GM15510 (cell line): ENCODE measurements around the gene ATP13A3.

Experiments used
- POLR2A ChIP-seq: IDR thresholded peaks from 3 replicates; pipeline ENCODE4 v1.6.1; 2011; ENCODE audit warnings: borderline replicate concordance; ENCODE audit not compliant: insufficient read length; ENCODE audit errors: extremely low read depth

ATP13A3 gene

DNA sequence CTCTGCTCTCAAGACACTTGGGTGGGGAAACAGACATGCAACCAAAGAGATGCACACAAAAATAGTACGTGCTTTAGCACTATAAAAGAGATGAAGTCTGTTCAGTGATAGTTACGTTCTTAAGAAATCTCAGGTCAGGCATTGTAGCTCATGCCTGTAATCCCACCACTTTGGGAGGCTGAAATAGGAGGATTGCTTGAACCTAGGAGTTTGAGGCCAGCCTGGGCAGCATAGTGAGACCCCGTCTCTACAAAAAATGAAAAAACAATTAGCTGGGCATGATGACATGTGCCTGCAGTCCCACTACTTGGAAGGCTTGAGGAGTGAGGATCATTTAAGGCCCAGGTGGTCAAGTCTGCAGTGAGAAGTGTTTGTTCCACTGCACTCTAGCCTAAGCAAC, 52.3 kb downstream of the ATP13A3 start:
- no peak for TF ChIP-seq POLR2A

DNA sequence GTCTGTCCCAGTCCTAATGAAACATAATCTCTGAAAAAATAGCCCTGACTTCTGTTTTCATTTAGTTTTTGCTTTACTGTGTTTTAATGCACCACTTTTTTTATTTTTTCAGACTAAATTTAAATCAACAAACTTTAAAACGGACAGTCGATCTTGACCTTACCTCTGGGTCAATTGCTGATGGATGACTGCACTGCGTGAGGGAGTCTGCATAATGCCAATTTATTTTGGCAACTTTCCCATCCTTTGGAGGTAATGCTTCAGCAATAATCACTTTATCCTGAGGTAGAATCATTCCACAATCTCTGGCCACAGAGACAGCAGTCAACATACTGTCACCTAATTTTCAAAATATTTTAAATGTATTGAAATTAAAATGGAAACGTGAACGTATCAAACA, 55.2 kb downstream of the ATP13A3 start:
- no peak for TF ChIP-seq POLR2A

DNA sequence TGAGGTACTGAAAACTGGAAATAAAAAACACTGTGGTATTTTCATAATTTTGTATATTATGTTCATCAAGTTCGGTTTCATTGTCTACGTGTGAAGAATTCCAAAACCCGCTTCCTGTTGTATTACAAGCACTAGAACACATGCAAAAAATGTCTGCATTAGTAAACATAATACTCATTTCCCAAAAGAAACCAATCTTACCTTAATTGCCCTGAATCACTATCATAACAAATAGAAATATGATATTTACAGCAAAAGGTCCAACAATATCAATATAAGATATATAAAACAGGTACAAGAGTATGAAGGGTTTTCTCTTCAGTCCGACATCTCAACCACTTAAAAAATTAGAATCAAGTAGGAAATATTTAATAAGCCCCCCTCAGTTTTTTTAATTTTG, 61.4 kb downstream of the ATP13A3 start:
- no peak for TF ChIP-seq POLR2A

DNA sequence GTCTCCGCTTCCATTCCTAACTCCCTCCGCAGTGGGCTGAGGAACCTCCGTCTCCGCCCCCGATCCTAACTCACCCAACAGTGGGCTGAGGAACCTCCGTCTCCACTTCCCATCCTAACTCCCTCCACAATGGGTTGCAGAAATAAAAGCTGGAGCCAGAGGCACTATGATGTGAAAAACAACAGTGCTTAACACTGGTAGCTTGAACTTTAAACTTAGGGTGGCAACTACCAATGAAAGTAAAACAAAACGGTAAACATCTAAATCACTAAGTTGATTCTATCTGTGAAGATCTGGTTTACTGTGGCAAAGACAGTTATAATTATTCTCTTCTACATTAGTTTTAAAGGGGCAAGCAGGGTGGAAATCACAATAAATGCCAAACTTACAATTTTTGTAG, 61.8 kb downstream of the ATP13A3 start:
- no peak for TF ChIP-seq POLR2A

DNA sequence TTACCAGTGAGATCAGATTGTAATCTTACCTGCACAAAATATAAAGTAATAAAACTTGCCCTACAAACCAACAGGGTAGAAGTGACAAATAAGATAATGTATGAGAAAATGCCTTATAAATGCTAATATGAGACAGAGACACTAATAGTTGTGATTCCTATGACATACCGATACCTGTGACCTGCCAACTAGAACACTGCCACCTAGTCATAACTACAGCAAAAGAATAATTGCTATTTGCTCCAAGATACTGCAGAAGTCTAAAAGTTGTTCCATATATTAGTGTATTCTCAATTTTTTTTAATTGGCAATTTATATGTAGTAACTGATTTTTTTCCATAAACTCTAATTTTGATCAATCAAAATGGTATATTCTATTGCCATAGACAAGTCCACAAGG, 62.4 kb downstream of the ATP13A3 start:
- no peak for TF ChIP-seq POLR2A

DNA sequence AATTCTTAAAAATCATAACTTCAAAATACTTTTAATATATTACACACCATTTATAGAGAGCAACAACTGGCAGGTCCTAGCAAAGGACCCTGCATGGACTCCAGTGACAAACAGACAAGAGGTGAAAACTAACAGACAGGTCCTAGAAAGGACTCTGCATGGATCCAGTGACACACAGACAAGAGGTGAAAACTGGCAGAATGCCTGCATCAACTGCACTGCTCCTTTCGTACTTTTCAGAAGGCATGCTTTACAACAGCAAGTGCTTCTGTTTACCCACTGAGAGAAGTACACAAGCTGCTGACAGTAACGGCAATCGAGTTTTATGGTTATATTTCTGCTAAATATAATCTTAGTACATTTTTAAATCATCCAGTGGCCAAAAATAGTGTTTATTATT, 63.5 kb downstream of the ATP13A3 start:
- no peak for TF ChIP-seq POLR2A

DNA sequence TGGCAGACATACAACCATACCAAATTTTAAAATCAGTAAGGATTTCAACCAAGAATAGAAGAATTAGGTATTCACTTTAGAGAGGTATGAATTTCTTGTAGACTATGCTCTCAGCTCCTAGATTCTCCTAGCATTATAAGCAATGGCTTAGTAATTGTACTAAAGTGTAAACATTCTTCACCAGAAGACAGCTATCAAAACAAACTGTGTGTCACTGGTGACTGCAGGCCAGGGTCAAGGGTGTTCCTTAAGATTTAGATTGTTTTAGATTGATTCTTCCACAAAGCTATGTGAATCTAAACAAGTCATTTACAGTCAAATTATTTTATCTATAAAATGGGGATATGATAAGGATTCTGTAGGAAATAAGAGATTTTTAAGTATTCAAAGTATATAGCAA, 64.6 kb downstream of the ATP13A3 start:
- no peak for TF ChIP-seq POLR2A

DNA sequence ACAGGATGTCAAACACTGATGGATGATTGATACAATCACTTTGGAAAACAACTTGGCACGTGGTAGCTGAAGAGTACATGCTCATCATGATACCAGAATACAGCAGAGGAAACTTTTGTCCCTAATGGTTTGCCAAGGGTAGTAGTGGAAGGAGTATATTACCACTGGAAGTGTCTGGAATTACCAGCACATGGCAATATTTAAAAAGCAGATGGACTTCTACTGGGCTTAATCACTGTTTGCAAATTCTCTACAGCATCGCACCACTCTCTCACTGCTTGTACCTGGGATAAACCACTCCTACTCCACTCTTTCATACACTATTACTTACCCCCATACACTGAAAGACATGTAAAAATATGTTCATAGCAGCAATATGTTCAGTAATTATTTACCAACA, 68.1 kb downstream of the ATP13A3 start:
- TF ChIP-seq POLR2A, result no peak

DNA sequence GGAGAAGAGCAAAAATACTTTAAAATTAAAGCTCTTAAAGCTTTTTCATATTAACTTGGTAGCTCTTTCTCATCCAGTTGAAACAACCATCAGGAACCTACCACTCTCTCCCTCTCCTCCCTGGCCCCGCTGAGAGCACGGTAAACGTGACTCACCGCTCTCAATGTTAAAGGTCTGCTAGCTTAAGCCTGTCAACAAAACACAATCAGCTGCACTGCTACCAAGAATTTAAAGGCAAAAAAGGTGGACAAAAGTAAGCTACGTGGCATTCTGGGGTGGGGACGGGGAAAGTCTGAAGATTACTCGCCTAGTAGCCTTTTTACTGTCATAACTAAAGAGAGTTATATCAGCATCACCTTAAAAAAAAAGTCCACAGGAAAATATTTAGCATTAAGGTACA, 79.4 kb downstream of the ATP13A3 start:
- TF ChIP-seq POLR2A, result no peak

DNA sequence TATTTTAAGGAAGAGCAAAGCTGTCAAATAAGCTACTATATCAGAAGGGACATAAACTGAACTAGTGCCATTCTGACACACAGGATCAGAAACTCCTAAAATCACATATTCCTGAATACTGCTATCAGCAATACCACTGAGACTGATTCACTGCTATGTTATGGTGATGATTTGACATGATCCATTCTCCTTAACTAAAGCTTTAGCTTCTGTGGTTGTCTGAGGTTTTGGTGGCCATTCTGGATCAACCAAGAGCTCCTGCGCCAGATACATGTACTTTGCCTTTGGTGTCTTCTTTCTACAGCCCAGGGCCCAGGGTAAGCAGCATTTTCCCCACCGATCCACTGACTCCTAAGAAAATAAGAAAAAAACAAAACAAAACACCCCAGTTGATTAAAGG, 81.0 kb downstream of the ATP13A3 start:
- no peak for TF ChIP-seq POLR2A

DNA sequence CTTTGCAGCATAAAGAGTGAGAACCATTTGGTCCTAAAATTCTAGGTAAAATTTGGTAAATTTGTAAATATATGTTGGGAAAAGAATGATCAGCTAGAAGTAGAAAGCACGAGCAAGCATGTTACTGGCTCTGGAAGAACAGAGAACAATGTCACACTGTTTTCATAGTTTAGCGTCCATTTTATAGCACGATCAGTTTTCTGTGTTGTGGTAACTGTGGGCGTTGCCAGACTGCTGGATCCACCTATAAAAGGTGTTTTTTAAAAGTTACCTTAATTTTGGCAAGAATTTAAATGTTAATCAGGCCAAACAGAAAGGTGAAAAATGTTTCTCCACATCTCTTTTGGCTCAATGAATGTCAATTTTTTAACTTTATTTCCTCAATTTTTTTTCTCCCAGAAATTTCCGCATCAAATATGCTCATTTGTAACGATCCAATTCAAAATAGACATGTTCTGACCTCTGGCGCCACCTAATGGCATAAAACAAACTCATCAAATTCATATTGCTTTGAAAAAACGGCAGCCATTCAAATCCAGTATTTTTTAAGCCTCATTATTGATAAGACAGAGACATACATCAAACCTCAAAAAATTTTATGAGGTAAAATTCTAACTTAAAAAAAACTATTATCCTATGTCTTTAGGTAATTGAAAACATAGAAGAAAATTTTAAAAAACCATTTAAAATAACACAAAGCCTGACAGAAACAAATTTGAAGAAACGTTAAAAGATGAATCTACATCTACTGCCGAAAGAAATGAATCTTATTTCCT, 82.2 kb downstream of the ATP13A3 start:
- no peak for TF ChIP-seq POLR2A

DNA sequence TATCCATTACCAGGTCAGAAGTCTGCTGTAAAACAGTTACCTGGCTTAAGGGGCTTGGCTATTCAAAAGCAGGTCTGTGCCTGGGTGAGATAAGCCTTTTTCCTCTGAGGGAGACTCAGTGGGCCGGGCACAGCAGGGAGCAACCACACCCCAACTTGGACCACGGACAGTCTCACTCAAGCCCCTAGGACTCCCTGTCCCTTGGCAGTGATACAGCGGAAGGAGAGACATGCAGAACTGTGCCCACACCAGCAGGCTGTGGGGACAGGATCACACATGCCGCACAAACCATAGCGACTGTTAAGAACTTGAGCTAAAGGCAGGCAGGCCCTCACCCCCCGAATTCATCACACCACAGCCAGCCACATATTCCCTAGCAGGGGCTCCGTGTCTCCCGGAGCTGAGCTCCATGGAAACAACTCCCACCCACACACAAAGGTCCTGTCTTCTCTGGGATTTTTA, 84.9 kb downstream of the ATP13A3 start:
- no peak for TF ChIP-seq POLR2A

DNA sequence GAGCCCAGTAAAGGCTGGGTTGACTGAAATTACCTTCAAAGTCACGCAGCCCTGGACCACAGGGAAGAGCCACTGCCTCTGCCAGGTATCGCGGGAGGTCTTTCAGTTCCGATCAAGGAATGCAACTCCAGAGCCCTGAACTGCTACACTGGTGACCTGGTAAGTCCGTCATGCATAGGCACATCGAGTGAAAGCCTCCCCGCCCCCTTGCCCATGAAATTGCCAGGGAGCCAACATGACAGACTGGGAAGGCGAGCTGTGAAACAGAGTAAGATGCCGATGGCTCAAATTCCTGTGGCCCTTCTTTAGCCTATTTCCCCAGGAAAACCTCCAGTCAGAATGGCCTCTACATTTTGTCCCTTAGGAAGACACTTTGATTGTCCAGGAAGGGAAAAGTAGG, 85.5 kb downstream of the ATP13A3 start:
- no peak for TF ChIP-seq POLR2A

DNA sequence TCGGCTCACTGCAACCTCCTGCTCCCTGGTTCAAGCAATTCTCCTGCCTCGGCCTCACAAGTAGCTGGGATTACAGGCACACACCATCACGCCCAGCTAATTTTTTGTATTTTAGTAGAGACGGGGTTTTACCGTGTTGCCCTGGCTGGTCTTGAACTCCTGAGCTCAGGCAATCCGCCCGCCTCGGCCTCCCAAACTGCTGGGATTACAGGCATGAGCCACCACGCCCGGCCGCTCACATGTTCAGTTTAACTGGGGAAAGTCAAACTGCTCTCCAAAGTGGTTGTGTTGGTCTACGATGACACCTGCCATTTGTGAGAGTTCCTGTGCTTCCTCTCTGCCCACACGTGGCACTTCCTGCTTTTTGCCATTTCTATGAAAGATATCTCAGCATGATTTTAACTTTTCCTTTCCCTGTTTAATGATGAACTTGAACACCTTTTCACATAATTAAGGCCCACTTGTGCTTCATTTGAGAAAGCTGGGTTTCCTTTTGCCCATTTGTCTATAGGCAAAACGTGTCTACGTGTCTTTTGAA, 86.9 kb downstream of the ATP13A3 start:
- no peak for TF ChIP-seq POLR2A

DNA sequence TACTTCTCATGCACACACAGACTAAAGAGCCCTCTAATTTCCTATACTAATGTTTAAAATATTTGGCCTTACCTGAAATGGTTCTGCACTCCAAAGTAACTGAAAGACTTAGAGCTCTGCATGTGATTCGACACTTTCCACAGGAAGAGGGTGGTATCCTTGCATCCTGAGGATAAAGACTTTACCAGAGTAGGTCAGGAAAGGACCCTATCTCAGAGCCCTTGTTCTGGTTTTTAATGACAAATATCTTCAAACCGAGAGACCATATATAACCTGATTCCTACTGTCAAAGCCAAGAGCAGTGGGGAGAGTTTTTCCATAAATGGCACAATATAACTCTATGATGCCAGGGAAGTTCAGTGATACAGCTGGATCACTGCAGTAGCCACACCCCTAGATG, 87.6 kb downstream of the ATP13A3 start, which contains the start of gene GP5:
Gene GP5 (minus strand): TSS at position 101 of the 400 bp plus-strand sequence. CDS start 984 bp downstream, outside the sequence.
- no peak for TF ChIP-seq POLR2A

DNA sequence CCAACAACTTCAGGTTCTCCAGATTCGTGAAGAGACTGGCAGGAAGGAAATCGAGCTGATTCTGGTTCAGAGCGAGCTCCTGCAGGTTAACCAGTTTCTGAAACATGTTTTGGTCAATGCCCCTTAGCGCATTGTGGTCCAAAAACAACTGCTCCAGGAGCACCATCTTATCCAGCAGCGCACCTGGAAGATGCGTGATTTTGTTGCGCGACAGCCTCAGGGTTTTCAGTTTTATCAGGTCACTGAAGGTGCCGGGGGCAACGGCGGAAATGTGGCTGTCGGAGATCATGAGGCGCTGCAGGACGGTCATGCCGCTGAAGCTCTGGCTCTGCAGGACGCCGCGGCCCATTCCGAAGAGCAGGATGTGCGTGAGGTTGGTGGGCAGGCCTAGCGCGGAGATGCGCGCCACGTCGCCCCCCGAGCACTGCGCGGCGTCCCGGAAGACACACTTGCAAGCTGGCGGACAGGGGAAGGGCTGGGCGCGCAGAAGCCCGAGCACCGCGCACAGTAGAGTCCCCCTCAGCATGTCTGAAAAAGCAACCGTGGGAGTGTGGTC, 89.0 kb downstream of the ATP13A3 start:
- no peak for TF ChIP-seq POLR2A
